ENCODE measurements around the gene TMEM63C.

DNA sequence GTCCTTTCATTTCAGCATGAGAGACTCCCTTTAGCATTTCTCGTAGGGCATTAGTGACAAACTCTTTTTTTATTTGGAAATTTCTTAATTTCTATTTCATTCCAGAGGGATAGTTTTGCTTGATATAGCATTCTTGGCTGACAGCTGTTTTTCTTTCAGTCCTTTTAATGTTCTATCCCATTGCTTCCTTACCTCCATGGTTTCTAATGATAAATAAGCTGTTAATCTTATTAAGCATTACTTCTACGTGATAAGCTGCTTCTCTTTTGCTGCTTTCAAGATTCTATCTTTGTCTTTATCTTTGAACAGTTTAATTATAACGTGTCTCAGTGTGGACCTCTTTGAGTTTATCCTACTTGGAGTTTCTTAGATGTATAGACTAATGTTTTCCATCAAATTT lies 11.6 kb upstream of the TMEM63C start:
- TF ChIP-seq, protein P1, sequence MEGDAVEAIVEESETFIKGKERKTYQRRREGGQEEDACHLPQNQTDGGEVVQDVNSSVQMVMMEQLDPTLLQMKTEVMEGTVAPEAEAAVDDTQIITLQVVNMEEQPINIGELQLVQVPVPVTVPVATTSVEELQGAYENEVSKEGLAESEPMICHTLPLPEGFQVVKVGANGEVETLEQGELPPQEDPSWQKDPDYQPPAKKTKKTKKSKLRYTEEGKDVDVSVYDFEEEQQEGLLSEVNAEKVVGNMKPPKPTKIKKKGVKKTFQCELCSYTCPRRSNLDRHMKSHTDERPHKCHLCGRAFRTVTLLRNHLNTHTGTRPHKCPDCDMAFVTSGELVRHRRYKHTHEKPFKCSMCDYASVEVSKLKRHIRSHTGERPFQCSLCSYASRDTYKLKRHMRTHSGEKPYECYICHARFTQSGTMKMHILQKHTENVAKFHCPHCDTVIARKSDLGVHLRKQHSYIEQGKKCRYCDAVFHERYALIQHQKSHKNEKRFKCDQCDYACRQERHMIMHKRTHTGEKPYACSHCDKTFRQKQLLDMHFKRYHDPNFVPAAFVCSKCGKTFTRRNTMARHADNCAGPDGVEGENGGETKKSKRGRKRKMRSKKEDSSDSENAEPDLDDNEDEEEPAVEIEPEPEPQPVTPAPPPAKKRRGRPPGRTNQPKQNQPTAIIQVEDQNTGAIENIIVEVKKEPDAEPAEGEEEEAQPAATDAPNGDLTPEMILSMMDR (IDR thresholded peaks at IDR 0.05), result no peak
- TF ChIP-seq EP300 (IDR thresholded peaks at IDR 0.05) (no peak), POLR2A (IDR thresholded peaks at IDR 0.05) (no peak), POLR2AphosphoS5 (IDR thresholded peaks at IDR 0.05) (no peak)
